NCI-H1436 (cell line): ENCODE data around the gene NPIPB4.
"Not testable (repeated sequence)": the region's sequence is repeated elsewhere in the genome, so short reads cannot be mapped to it uniquely, and the experiment has no call there.

Experiments used
- DNase-seq: peaks from one replicate; lab custom pipeline; 2025; lab: John Stamatoyannopoulos, UW

NPIPB4 gene

DNA sequence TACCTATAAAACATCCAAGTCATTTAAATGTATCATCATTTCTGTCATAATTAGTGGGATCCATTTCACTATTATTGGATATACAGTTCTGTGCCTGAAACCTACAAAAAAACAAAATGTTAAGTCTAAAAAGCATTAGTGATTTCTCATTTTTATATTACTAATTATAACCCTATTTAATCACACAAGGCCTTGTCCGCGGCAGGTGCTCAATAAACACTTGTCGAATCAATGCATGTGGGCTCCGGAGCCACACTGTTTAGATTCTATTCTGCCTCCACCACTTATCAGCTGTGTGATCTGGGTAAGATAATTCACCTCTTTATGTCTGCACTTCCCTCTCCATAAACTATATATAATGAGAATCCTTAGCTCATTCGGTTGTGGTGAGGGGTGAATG, at the start of gene NPIPB4:
TSS of gene NPIPB4 (minus strand) at position 101 of the 400 bp plus-strand sequence. CDS start 378 bp downstream, outside the sequence.
- not testable (repeated sequence) for DNase-seq

DNA sequence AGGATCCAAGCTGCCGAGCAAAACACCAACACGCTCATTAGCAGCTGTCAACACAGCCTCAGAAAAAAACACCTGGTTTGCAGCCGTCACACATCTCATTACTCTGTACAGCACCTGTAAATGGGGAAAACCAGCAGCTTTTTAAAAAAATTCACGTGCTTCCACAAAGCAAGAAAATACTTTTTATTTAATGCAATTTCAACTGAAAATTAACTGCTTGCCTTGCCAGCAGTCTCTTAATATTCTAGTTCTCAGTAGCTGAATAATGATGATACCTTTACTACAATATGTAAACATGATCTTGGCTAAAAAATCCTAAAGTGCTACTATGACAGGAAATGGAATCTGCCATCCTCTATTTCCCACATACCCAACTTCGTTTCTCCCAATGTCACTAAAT, 41.4 kb upstream of the NPIPB4 start:
- DNase-seq: not testable (repeated sequence)

DNA sequence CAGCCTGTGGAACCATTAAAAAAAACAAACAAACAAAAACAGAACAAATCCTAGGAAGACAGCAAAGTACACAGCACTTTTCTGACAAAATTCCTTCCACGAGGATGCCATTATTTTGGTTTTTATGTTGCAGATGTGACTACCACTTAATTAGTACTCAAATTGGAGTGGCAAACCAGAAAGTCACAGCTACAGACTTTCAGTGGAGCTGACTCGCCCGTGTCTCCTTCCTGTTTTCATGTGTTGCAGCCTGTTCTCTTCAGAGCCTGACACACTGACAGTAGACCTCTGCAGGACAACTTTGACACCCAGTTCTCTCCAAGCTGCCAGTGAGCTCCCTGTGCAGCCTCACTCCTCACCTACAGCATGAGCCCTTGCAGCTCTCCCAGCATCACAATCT, 24.4 kb upstream of the NPIPB4 start:
- not testable (repeated sequence) for DNase-seq

DNA sequence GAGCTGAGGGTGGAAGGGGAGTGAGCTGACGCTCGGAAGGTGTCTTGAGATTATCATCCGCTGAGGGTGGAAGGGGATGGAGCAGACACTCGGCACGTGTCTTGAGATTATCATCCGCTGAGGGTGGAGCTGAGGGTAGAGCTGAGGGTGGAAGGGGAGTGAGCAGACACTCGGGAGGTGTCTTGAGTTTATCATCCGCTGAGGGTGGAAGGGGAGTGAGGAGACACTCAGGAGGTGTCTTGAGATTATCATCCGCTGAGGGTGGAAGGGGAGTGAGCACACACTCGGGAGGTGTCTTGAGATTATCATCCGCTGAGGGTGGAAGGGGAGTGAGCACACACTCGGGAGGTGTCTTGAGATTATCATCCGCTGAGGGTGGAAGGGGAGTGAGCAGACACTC, 20.4 kb downstream of the NPIPB4 start:
- not testable (repeated sequence) for DNase-seq

DNA sequence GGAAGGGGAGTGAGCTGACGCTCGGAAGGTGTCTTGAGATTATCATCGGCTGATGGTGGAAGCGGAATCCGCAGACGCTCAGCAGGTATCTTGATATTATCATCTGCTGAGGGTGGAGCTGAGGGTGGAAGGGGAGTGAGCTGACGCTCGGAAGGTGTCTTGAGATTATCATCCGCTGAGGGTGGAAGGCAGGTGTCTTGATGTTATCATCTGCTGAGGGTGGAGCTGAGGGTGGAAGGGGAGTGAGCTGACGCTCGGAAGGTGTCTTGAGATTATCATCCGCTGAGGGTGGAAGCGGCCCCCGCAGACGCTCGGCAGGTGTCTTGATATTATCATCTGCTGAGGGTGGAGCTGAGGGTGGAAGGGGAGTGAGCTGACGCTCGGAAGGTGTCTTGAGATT, 21.2 kb downstream of the NPIPB4 start:
- not testable (repeated sequence) for DNase-seq

DNA sequence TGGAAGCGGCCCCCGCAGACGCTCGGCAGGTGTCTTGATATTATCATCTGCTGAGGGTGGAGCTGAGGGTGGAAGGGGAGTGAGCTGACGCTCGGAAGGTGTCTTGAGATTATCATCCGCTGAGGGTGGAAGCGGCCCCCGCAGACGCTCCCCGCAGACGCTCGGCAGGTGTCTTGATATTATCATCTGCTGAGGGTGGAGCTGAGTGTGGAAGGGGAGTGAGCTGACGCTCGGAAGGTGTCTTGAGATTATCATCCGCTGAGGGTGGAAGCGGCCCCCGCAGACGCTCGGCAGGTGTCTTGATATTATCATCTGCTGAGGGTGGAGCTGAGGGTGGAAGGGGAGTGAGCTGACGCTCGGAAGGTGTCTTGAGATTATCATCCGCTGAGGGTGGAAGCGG, 21.8 kb downstream of the NPIPB4 start:
- DNase-seq: not testable (repeated sequence)

DNA sequence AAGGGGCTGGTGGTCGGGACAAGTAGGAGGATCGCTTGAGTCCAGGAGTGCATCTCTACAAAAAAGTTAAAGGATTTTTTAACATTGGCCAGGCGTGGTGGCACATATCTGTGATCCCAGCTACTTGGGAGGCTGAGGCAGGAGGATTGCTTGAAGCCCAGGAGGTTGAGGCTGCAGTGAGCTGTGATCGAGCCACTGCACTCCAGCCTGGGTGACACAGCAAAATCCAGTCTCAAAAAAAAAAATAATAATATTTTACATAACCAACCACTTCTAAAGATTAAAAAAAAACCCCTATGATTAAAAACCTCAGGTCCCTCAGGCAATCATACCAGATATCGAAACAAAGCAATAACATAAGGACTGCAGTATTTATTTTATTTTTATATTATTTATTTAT, 23.3 kb downstream of the NPIPB4 start:
- DNase-seq: not testable (repeated sequence)

DNA sequence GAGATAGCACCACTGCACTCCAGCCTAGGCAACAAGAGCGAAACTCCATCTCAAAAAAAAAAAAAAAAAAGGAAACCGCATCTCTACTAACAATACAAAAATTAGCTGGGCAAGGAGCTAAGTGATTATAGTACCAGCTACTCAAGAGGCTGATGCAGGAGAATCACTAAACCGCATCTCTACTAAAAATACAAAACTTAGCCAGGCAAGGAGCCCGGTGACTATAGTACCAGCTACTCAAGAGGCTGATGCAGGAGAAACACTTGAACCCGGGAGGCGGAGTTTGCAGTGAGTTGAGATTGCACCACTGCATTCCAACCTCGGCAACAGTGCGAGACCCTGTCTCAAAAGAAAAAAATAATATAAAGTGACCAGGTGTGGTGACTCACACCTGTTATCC, 27.6 kb downstream of the NPIPB4 start:
- DNase-seq: not testable (repeated sequence)

DNA sequence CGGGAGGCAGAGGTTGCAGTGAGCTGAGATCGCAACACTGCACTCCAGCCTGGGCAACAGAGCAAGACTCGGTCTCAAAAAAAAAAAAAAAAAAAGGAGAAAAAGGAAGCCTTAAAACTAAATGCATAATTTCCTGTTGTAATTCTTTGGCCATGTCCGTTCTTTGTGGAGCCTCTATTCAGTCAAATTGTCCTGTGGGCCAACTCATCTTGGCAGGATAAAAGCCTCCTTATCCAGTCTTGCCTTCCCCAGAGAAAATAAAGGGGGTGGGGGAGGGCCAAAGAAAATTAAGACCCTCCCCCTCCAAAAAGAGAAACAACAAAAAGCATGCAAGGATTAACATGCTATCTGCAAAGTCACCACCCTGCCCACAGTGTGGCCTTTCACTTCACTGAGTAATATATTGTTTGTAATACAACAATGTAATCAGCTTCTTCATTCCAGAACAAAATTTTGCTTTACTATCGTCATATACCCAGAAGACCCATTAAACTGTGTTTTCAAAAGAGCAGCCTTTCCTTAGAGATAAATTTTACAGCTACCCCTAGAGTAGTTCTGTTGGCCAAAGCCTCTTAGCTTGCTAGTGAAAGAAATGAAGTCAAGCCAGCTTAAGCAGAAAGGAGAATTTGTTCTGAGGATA, 31.4 kb downstream of the NPIPB4 start:
- not testable (repeated sequence) for DNase-seq

DNA sequence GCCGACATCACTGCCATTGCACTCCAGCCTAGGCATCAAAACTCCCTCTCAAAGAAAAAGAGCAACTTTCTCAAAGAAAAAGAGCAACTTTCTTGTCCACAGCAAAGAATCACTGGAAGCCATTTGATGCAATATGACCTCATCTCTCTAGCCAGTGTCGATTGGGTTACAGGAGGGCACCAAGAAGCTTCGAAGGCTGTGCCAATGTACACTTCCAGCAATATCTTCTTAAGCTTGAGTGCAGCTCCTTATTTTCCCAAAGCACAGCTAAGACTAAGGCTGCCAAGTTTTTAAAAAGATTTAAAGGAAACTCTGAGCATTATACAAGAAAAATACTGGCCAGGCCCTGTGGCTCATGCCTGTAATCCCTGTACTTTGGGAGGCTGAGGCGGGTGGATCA, 32.0 kb downstream of the NPIPB4 start:
- not testable (repeated sequence) for DNase-seq

DNA sequence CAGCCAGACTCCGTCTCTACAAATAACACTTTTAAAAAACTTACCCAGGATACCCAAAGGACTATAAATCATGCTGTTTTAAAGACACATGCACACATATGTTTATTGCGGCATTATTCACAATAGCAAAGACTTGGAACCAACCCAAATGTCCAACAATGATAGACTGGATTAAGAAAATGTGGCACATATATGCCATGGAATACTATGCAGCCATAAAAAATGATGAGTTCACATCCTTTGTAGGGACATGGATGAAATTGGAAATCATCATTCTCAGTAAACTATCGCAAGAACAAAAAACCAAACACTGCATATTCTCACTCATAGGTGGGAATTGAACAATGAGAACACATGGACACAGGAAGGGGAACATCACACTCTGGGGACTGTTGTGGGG, 34.3 kb downstream of the NPIPB4 start:
- not testable (repeated sequence) for DNase-seq

DNA sequence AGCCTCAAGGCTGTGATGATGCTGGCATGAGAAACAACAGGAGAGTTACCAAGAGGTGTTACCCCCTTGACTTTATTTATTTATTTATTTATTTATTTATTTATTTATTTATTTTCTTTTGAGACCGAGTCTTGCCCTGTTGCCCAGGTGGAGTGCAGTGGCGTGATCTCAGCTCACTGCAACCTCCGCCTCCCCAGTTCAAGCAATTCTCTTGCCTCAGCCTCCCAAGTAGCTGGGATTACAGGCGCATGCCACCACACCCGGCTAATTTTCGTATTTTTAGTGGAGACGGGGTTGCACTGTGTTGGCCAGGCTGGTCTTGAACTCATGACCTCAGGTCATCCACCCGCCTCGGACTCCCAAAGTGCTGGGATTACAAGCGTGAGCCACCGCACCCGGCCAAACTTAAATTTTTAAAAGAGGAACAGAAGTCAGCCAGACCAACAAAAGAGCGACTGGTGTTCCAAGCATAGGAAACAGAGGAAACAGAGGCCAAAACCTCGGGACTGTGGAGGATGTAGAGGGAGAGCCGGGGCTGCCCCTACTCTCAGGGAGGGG, 36.6 kb downstream of the NPIPB4 start:
- DNase-seq: not testable (repeated sequence)

DNA sequence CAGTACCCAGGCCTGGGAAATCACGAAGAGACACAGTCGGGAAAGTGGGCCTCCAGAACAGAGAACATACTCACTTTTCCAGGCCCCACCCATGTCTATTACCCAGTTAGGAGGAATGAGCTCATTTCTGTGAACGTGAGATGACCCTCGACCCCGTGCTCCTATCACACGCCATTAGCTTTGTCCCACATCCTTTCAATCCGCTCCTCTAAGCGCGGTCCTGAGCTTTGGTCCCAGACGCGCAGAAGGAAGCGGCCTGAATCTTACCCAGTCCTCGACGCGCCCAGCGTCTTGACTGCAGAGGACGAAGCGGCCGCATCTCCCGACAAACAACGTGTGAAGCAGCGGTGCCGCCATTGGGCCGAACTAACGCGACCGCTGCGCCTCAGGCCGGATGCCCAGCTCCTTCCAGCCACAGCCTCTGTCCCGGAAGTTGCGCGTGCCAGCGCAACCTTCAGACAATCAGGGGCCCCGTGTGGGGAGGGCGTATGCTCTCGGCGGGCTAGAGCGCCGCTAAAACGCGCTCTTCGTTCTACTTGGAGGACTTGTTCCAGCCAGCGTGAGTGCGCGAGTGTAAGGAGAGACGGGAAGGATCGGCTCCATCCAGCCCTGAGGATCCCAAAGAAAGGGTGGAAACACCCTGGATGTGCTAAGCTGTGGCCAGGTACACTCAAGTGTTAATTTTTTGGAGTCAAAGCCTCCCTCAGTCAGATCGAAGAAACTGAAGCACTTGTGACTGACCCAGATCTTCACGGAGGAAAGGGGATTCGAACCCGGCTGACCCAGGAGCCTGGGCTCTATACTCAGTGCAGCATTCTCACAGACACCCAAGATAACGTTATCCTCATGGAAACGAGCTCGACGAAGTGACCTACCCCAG, 37.3 kb downstream of the NPIPB4 start:
- peak; percentile 57 for DNase-seq

DNA sequence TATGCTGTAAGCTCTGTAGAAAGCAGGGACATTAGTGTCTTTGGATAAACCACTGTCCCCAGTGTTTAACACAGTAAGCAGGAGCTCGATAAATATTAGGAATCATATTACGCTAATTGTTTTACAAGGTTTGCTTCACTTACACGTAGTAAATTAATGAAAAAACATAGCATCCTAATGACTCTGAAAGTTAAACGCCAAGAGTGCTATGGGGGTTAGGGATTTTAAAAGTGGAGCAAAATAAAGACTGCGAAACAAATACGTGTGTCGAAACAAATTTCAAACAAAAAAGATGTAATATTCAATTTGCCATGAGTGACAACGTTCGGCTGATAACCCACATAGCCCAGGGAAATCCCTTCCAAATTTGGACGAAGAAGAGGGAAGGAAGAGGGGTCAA, 37.9 kb downstream of the NPIPB4 start:
- DNase-seq: not testable (repeated sequence)

DNA sequence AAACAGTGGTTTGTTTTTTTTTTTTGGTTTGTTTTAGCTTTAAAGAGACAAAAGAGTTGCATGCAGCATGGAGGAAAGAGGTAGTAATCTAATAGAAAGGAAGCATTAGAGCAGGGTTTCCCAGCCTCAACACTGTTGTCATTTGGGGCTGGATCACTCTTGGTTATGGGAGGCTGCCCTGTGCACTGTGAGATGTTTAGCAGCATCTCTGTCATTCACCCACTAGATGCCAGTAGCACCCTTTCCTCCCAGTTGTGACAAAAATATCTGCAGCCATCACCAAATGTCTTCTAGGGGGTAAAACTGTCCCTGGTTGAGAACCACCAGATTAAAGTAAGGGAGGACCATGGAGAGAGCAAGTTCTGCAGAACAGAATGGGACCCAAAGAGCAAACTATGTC, 40.5 kb downstream of the NPIPB4 start:
- DNase-seq: not testable (repeated sequence)

DNA sequence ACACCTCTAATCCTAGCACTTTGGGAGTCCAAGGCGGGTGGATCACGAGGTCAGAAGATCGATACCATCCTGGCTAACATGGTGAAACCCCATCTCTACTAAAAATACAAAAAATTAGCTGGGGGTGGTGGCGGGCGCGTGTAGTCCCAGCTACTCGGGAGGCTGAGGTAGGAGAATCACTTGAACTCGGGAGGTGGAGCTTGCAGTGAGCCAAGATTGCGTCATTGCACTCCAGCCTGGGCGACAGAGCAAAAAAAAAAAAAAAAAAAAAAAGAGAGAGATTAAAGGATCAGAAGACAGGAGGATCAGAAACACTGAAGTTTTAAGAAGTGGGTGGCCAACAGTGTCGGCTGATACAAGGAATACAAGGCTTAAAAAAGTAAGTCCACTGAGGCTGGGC, 41.9 kb downstream of the NPIPB4 start:
- DNase-seq: not testable (repeated sequence)

DNA sequence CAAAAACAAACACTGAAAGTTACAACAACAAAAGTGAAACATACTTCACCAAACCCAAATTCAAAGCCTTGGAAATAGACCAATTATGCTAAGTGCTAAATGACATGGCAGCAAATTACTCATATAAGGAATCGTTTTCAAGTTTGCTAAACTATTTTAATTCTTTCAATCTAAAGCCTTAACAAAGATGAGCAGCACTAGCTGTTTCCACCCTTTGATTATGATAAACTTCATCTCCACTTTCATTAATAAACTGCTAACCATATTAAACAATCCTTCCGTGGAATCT, 55.2 kb downstream of the NPIPB4 start:
- DNase-seq: not testable (repeated sequence)

DNA sequence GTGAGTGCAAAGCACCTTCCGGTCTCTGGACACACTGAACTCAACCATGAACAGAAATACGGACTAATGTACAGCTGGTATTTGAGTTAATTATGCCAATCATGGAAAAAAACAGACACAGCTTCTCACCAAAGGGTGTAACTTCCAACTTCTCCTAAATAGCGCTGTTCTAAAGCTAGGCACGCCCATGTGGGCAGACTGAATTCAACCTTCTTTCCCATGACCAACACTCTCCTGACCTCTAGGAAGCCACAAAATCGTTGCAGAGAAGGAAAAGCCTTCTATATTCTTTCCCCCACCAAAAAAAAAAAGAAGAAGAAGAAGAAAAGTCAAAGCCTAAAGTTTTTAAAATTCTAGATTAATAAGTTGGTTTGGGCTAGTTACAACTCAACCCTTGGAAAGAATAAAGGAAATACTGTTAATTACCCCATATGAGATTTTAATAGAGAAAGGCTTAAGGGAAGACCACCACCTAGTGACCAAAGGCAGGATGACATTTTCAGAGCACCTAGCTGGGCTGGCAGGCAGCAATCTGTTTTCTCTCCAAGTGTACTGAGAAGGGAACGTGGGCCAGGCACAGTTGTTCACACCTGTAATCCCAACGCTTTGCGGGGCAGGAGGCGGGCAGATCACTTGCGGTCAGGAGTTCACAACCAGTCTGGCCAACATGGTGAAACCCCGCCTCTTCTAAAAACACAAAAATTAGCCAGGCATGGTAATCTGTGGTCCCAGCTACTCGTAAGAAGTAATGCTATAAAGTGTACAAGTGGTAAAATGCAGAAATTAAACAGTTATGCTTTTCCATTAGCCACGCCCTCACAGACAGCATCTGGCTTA, 55.8 kb downstream of the NPIPB4 start:
- not testable (repeated sequence) for DNase-seq

DNA sequence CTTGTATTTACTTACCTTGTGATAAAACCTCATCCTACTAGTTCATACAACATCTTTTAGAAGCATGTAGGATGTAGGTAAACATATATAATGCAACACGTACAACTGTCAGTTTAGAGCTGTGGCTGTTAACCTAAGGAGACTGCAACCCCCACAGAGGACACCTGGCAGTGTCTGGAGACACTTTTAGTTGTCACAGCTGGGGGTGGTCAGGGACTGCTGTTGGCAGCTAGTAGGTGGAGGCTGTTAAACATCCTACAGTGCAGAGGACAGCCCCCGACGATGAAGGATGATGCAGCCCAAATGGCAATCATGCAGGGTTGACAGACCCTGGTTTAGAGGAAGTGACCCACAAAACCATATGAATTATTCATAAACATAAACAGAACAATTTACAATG, 59.0 kb downstream of the NPIPB4 start:
- not testable (repeated sequence) for DNase-seq

DNA sequence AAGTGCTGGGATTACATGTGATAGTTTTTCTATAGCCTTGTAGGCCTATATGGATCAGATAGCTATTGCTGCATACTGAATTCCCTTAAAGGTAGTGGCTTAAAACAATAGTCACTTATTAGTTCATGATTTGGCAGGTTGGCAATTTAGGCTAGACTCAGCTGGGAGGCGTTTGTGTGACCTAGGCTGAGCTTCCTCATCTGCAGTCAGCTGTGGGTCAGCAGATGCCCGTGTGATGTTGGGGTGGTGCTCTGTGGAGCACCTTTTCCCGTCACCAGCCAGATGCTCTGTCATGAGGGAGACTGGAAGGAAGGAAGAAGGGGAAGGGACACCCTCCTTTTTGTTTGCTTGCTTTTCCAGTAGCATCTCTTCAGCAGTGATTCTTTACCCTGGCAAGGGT, 64.2 kb downstream of the NPIPB4 start:
- not testable (repeated sequence) for DNase-seq

DNA sequence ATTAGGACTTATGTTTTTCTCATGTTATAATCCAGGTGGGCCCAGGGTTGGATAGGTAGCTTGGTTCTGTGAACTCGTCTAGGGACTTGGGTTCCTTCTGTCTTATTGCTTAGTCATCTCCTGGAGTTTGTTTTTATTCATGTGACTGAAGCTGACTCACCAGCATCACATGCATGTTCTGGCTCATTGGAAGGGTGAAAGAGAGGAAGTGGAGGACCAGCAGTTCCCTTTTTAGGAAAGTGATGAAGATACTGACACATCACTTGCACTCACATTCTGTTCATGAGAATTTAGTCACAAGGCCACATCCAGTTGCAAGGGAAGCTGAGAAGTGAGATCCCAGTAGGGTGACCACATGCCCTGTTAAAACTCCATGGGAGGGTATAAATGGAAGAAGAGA, 67.0 kb downstream of the NPIPB4 start:
- DNase-seq: not testable (repeated sequence)
